Iris pigment epithelial cell (primary cell): ENCODE data around the gene OSM.

ENCODE experiments used
- DNase-seq: peaks from one replicate; pipeline ENCODE4 v3.0.0-alpha.2; 2011; ENCODE audit warnings: low read depth

Gene OSM

DNA sequence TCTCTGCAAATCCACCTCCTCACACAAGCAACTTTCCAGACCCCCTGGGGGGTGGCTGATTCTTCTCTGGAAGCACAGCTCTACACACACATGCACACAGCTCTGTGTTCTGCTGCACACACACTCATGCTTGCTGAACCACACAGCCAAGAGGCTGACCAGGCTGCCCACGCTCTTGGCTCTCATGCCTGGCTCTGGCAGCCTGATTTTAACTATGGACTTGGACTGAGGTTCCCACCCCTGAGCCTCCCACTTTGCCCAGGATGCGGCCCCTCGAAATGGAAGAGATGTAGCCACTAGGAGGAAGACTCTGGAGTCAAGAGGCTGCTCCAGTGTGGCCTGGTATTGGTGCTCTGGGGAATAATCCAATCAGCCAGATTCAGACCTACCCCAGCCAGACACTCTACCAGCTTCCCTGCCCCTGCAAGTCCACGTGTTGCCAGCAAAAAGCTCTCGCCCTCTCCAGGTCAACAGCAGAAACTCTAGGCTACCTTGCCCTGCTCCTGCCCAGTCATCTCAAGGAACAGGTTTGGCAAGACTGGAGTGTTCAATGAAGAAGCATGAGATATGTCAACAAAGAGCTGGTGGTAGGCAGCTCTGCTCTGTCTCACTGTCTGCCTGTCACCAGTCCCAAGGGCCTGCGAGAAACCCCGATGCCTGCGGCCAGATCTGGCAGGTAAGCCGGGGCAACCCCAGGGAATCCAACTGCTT, 31.5 kb upstream of the OSM start:
- no peak for DNase-seq

- DNase-seq = no peak
Observed at GRCh38 chr22:30297276-30297990, 30.8 kb upstream of the OSM start.

GRCh38 chr22:30296833-30297232, 30.2 kb upstream of the OSM start:
- no peak for DNase-seq

- no peak for DNase-seq
Observed at GRCh38 chr22:30296324-30296723, 29.7 kb upstream of the OSM start.

- no peak for DNase-seq
Observed at GRCh38 chr22:30295576-30295975, 28.9 kb upstream of the OSM start.

- DNase-seq = no peak
Observed at GRCh38 chr22:30294830-30295229, 28.2 kb upstream of the OSM start.

DNA sequence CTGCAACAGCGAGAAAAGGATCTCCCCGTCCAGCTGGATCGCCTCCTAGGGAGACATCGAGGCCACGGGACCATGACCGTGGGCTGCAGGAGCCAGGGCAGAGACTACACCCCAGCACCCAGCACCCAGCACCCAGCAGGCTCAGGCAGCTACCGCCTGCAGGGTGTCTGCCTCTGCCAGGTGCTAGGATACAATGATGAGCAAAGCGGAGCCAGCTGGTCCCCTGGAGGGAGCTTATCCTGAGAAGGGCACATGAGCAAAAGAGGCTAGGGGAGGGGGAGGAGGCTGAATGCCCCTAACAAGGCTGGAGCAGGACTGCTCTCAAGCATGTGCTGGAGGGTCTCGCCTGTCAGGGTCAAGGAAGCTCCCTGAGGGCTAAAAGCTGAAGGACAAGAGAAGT, 27.4 kb upstream of the OSM start:
- no peak for DNase-seq

DNA sequence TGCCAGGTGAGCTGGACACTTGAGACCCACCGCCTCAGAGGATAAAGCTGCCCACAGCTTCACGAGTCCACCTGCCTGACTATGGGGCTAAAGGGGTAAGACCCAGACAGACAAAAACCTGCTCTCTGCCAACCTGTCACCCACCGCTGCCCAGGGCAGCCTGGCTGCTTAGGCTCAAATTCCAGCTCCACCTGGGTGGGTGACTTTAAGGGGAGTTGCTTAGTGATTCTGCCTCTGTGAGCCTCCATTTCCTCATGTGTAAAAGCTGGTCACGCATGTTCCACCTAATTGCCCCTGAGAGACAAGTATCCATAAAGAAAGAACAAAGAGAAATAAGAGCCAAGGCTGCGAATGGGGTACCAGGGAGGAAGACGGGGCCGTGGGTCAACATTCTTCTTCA, 26.4 kb upstream of the OSM start:
- no peak for DNase-seq

DNA sequence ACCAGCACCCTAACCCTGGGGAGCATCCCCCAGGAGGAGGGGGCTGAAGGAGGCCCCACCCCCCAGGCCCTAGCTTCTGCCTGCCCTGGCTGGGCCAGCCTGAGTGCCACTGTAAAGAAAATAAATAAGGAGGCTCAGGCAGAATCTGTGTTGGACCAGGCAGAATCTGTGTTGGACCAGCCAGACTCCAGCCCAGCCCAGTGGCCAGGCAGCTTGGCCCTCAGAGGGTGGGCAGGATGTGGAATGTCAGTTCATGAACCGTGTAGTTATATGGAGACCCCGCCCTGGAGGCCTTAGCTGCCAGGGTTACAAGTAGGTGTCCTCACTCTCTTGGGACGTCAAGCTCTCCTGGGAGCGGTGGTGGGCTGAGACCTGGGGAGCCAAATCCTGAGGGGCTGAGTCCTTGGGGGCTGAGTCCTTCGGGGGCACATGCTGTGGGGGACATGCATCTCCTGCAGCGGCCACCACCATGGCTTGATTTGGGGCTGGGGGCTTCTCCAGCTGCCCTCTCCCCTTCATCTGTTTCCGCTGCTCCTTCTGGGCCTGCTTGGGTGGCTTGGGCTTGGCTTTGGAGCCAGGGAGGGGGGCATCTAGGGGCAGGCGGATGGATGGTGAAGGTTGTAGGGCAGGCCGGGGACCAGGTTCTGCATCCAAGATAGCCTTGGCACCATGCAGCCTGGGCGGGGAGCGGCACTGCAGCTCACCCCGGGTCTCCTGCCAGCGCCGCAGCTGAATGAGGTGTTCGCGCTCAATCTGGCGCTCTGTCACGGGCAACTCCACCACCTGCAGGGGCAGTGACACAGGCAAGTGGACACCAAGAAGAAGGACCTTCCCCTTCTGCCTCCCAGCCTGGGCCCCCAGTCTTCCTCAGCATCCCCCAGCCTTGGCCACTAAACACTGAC, 25.7 kb upstream of the OSM start:
- no peak for DNase-seq

DNA sequence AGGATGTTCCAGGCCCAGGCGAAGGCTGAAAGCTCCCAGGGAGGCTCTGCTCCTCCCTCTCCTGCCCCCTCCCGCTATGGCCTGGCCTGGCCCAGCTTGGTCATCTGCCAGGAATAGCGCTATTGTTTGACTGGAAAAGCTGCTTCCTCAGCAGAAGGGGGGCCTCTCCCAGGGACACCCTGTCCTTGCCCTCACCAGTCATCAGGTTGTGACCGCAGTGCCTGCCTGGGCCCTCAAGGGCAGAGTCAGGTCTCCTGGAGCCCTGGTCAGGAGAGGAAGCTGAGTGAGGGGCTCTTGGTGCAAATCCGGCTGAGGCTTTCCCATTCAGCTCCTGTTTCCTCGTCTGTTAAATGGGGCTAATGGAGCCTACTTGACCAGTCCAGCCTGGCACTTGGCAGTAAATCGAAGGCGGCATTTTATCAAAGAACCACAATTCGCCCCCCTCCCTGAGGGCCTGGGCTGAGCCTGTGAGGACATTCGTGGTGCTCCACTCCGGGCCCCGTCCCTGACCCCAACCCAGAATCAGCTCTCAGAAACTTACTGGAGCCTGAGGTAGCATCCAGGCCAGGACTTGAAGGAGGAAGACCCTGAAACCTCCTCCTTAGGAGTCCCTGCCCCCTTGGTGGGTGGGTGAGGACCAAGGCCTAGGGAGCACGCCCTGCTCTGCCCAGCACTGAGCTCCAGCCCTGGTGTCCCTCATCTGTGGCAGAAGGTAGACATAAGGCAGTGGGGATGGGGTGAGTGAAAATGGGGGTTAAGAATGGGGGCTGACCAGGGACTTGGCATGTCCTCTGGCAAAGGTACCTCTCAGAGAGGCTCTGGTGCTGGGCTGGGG, 24.6 kb upstream of the OSM start:
- DNase-seq = peak; percentile 58

DNA sequence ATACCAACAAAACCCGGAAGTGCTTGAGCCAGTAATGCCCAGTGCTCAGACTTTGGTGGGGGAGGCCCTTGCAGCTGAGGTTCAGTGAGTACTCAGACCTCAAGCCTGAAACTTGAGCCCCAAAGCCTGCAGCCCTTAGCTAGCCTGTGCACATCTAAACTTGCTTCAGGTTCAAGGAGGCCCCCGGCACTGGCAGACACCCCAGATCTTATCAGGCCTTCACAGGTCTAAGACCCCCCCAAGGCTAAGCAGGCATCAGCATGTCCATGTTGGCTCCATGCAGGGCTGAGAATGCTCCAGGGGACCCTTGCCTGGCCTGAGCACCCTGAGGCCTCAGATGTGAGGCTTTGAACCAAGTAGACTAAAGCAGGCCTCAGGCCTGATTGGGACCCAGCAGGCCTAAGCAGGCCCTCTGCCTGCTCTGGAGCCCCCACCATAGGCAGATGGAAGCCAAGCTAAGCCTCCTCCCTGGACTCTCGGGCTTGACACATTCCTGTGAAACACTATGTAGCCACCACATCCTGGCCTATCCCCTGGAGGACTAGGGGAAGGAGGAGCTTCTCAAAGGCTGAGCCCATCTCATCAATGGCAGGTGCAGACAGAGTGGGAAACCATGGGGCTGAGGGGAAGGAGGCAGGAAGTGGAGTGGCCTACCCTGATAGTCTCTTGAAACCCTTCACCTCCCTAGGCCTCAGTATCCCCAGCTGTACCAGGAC, 23.8 kb upstream of the OSM start:
- peak; percentile 63 for DNase-seq

GRCh38 chr22:30289980-30290313, 23.3 kb upstream of the OSM start:
- DNase-seq = no peak

GRCh38 chr22:30289141-30289979, 22.7 kb upstream of the OSM start, which contains the start of gene CASTOR1:
CASTOR1 (minus strand) TSS chr22:30289505; CDS start chr22:30289497, 8 bp downstream.
- DNase-seq = peak; percentile 99

- no peak for DNase-seq
Observed at GRCh38 chr22:30288419-30289140, 21.9 kb upstream of the OSM start.

- peak; percentile 85 for DNase-seq
Observed at GRCh38 chr22:30287648-30288418, 21.2 kb upstream of the OSM start.

GRCh38 chr22:30286813-30287647, 20.4 kb upstream of the OSM start:
- peak; percentile 42 for DNase-seq

DNA sequence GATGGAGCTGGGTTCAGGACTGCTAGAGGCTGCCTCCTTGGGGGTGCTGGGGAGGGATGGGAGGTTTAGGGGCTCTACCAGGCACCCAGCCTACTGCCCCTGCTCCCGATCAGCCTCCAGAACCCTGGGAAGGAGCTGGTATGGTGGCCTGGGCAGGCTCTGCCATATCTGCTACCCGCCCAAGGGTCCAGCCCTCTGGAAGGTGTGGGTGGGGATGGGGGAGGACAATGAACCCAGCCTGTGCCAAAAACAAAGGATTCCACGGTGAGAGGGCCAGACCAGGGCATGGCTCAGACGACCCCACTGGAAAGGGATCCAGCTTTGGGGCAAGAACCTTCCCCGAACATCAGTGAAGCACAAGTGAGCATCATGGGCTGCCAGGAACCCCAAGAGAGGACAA, 19.7 kb upstream of the OSM start:
- DNase-seq = no peak

GRCh38 chr22:30285846-30286200, 19.2 kb upstream of the OSM start:
- DNase-seq = no peak
